ENCODE measurements around the gene PDCD1. TPM values are rescaled to one million over a fixed set of nuclear protein-coding genes. Genes with fewer than 3 reads are reported as not detected.
"Not testable (repeated sequence)": the region's sequence is repeated elsewhere in the genome, so short reads cannot be mapped to it uniquely, and the experiment has no call there.

Gene PDCD1
- total RNA-seq, 1 donor: not detected

- no peak for TF ChIP-seq CTCF (IDR thresholded peaks at IDR 0.05; ENCODE audit: extremely low read depth, low read depth, low read length)
- Histone ChIP-seq H3K4me2 (ENCODE audit: insufficient read depth, low read length) (no peak overlapping the region), H3K4me3 (ENCODE audit: insufficient read depth, low read length) (no peak overlapping the region), H3K9me3 (ENCODE audit: low read depth, low read length) (no peaks in the 10 kb centered on the region), H3K79me2 (ENCODE audit: insufficient read depth, low read length) (no peaks in the 10 kb centered on the region), H3K27me3 (ENCODE audit: insufficient read depth, low read length) (peaks cover 25% of the 10 kb centered on the region), H2AFZ (ENCODE audit: low read length) (no peak overlapping the region), H3K4me1 (ENCODE audit: insufficient read depth, low read length) (no peaks in the 10 kb centered on the region), H4K20me1 (ENCODE audit: insufficient read depth, low read length) (no peaks in the 10 kb centered on the region), H3K27ac (ENCODE audit: low read depth, low read length) (no peak overlapping the region), H3K36me3 (ENCODE audit: insufficient read depth, low read length) (no peaks in the 10 kb centered on the region)
- peak; percentile 74 for DNase-seq (ENCODE audit: insufficient read length, low spot score, missing footprints)
Observed at GRCh38 chr2:241801611-241802420, 56.9 kb downstream of the PDCD1 start.

GRCh38 chr2:241800198-241800903 lies 58.3 kb downstream of the PDCD1 start:
- not testable (repeated sequence) for H4K20me1 ChIP-seq (ENCODE audit: insufficient read depth, low read length); H3K27ac ChIP-seq (ENCODE audit: low read depth, low read length); H3K79me2 ChIP-seq (ENCODE audit: insufficient read depth, low read length); H3K36me3 ChIP-seq (ENCODE audit: insufficient read depth, low read length); H2AFZ ChIP-seq (ENCODE audit: low read length); H3K4me1 ChIP-seq (ENCODE audit: insufficient read depth, low read length); H3K4me2 ChIP-seq (ENCODE audit: insufficient read depth, low read length); H3K4me3 ChIP-seq (ENCODE audit: insufficient read depth, low read length); H3K9me3 ChIP-seq (ENCODE audit: low read depth, low read length)
- peaks cover 35% of the 10 kb centered on the region for H3K27me3 ChIP-seq (ENCODE audit: insufficient read depth, low read length)
- DNase-seq (ENCODE audit: insufficient read length, low spot score, missing footprints): peak; percentile 23

Other genes with a start within 250 kb of the PDCD1 start
- gene THAP4, start 221.7 kb downstream of the PDCD1 start, total RNA-seq: 43.3 and 43.4 TPM in 2 replicates
- gene ATG4B, start 221.2 kb downstream of the PDCD1 start, total RNA-seq: 42.7 and 48.0 TPM in 2 replicates
- gene DTYMK, start 172.1 kb downstream of the PDCD1 start, total RNA-seq: 12.7 and 14.1 TPM in 2 replicates
- gene ING5, start 156.9 kb downstream of the PDCD1 start, total RNA-seq: 16.6 and 18.6 TPM in 2 replicates
- gene D2HGDH, start 124.3 kb downstream of the PDCD1 start, total RNA-seq: 14.1 and 15.6 TPM in 2 replicates
- gene GAL3ST2, start 82.1 kb downstream of the PDCD1 start, total RNA-seq: 0.29 and 0.36 TPM in 2 replicates
- not detected in 2 replicates for gene NEU4, start 49.7 kb downstream of the PDCD1 start, total RNA-seq
- not detected in 2 replicates for gene RTP5, start 10.8 kb upstream of the PDCD1 start, total RNA-seq